H1 (cell line): ENCODE measurements around the gene PLCL2. TPM values are rescaled to one million over a fixed set of nuclear protein-coding genes. Genes with fewer than 3 reads are reported as not detected.

Experiments
- CTCF ChIA-PET: fragments of 300-600 bp; sonication (Branson Sonifier 250); formaldehyde crosslinking; loops from one replicate; lab custom pipeline; 2021; ENCODE audit not compliant: partially characterized antibody; lab: Charles Lee
- POLR2A ChIA-PET: fragments of 300-600 bp; sonication (Branson Sonifier 250); formaldehyde crosslinking; loops from one replicate; lab custom pipeline; 2021; ENCODE audit warnings: inconsistent platforms; ENCODE audit not compliant: partially characterized antibody; lab: Charles Lee
- DNase-seq, 2 experiments: peaks; one replicate each; pipeline versions ENCODE4 v3.0.0 to v3.0.0-alpha.2; 2010 to 2022; ENCODE audit warnings: low spot score in 2 of 2, low read depth in 1 of 2, mixed read lengths in 1 of 2
- FAIRE-seq: peaks from 2 replicates; lab custom pipeline; 2011; peaks lifted over from hg19 to GRCh38; lab: Jason Lieb, UNC
- H2AFZ ChIP-seq: 2 replicates; pipeline ENCODE4 v1.8.1; 2012; ENCODE audit warnings: low read length, inconsistent platforms
- H2AK5ac ChIP-seq: 2 replicates; pipeline ENCODE4 v1.6.1; 2013; ENCODE audit warnings: low read depth, low read length
- H2BK120ac ChIP-seq: replicated peaks from 2 replicates; pipeline ENCODE3; 2013; ENCODE audit warnings: low read depth, low read length, inconsistent platforms
- H2BK12ac ChIP-seq: 2 replicates; pipeline ENCODE4 v1.6.1; 2013; ENCODE audit warnings: low read depth, low read length
- H2BK15ac ChIP-seq: 2 replicates; pipeline ENCODE4 v1.6.1; 2013; ENCODE audit warnings: low read length
- H2BK20ac ChIP-seq: 2 replicates; pipeline ENCODE4 v1.6.1; 2013; ENCODE audit warnings: low read length
- H2BK5ac ChIP-seq: 2 replicates; pipeline ENCODE4 v1.6.1; 2013; ENCODE audit warnings: low read depth, low read length
- H3K14ac ChIP-seq: 2 replicates; pipeline ENCODE4 v1.6.1; 2013; ENCODE audit warnings: inconsistent platforms; ENCODE audit not compliant: insufficient read length
- H3K18ac ChIP-seq: 2 replicates; pipeline ENCODE4 v1.6.1; 2013; ENCODE audit warnings: low read length; ENCODE audit errors: extremely low read depth
- H3K23ac ChIP-seq: 2 replicates; pipeline ENCODE4 v1.6.1; 2013; ENCODE audit warnings: inconsistent platforms; ENCODE audit not compliant: insufficient read length
- H3K23me2 ChIP-seq: 2 replicates; pipeline ENCODE4 v1.6.1; 2013; ENCODE audit warnings: low read depth, low read length
- H3K27ac ChIP-seq: 2 replicates; pipeline ENCODE4 v1.6.1; 2011; ENCODE audit warnings: low read depth, low read length, inconsistent platforms
- H3K27me3 ChIP-seq, 4 experiments: replicated peaks in 1 of 4; 1 replicate in 1 of 4; 2 replicates in 3 of 4; pipeline versions ENCODE4 v1.6.1 to v1.8.1; 2011 to 2013; ENCODE audit warnings: low read length in 3 of 4, mild to moderate bottlenecking in 3 of 4, inconsistent platforms in 2 of 4, mixed read lengths in 2 of 4, moderate library complexity in 1 of 4; ENCODE audit not compliant: control insufficient read depth in 3 of 4, insufficient read depth in 3 of 4; ENCODE audit errors: extremely low read depth in 1 of 4
- H3K36me3 ChIP-seq, 4 experiments: 2 replicates each; pipeline versions ENCODE4 v1.6.1 to v1.8.1; 2011 to 2013; ENCODE audit warnings: mild to moderate bottlenecking in 4 of 4, low read length in 3 of 4, moderate library complexity in 2 of 4, control low read depth in 1 of 4, inconsistent platforms in 1 of 4; ENCODE audit not compliant: insufficient read depth in 4 of 4, control insufficient read depth in 2 of 4
- H3K4ac ChIP-seq: replicated peaks from 2 replicates; pipeline ENCODE3; 2013; ENCODE audit warnings: low read length, low read depth, mixed read lengths, inconsistent platforms; ENCODE audit not compliant: insufficient read length
- H3K4me1 ChIP-seq, 4 experiments: replicated peaks in 1 of 4; 1 replicate in 1 of 4; 2 replicates in 3 of 4; pipeline versions ENCODE4 v1.6.1 to v1.8.1; 2011 to 2013; ENCODE audit warnings: low read length in 3 of 4, inconsistent platforms in 2 of 4, mixed read lengths in 1 of 4; ENCODE audit not compliant: insufficient read depth in 4 of 4, control insufficient read depth in 3 of 4
- H3K4me2 ChIP-seq, 2 experiments: 2 replicates each; pipeline versions ENCODE4 v1.6.1 to v1.8.1; 2011 to 2013; ENCODE audit warnings: low read depth in 2 of 2, low read length in 2 of 2, control low read depth in 1 of 2, inconsistent platforms in 1 of 2, mild to moderate bottlenecking in 1 of 2; ENCODE audit not compliant: insufficient read depth in 1 of 2
- H3K4me3 ChIP-seq, 4 experiments: fragments of 200-600, 300-600 bp in 1 of 4; sonication (generic), shearing (Covaris generic), sonication (Bioruptor Twin) in 1 of 4; 2 replicates each; pipeline versions ENCODE4 v1.5.1 to v1.8.1; 2011 to 2016; ENCODE audit warnings: low read length in 4 of 4, low read depth in 3 of 4, control low read depth in 2 of 4, inconsistent platforms in 2 of 4, mild to moderate bottlenecking in 2 of 4, mixed read lengths in 1 of 4, moderate library complexity in 1 of 4; ENCODE audit not compliant: insufficient read depth in 2 of 4; ENCODE audit errors: extremely low read depth in 1 of 4
- H3K56ac ChIP-seq: replicated peaks from 2 replicates; pipeline ENCODE3; 2013; ENCODE audit warnings: low read depth, mild to moderate bottlenecking, mixed read lengths, low read length, inconsistent platforms; ENCODE audit not compliant: insufficient read length
- H3K79me1 ChIP-seq: 2 replicates; pipeline ENCODE4 v1.6.1; 2013; ENCODE audit warnings: low read depth, low read length, control low read depth
- H3K79me2 ChIP-seq, 2 experiments: 2 replicates each; pipeline versions ENCODE4 v1.6.1 to v1.8.1; 2012 to 2013; ENCODE audit warnings: low read length in 2 of 2, mild to moderate bottlenecking in 2 of 2, inconsistent platforms in 1 of 2; ENCODE audit not compliant: insufficient read depth in 2 of 2, control insufficient read depth in 1 of 2
- H3K9ac ChIP-seq, 4 experiments: replicated peaks in 1 of 4; 1 replicate in 1 of 4; 2 replicates in 3 of 4; pipeline versions ENCODE4 v1.6.1 to v1.8.1; 2011 to 2013; ENCODE audit warnings: low read depth in 3 of 4, low read length in 3 of 4, control low read depth in 2 of 4, mild to moderate bottlenecking in 2 of 4, moderate library complexity in 2 of 4, inconsistent platforms in 1 of 4; ENCODE audit errors: extremely low read depth in 1 of 4
- H3K9me3 ChIP-seq, 2 experiments: 2 replicates each; pipeline versions ENCODE4 v1.6.1 to v1.8.1; 2012 to 2013; ENCODE audit warnings: mild to moderate bottlenecking in 2 of 2, moderate library complexity in 2 of 2, control low read depth in 1 of 2, inconsistent platforms in 1 of 2, low read depth in 1 of 2, low read length in 1 of 2, mixed read lengths in 1 of 2; ENCODE audit not compliant: insufficient read depth in 2 of 2
- H4K20me1 ChIP-seq, 2 experiments: replicated peaks in 1 of 2; 2 replicates each; pipeline versions ENCODE3 to v1.8.1; 2011 to 2013; ENCODE audit warnings: inconsistent platforms in 2 of 2, low read length in 2 of 2, mild to moderate bottlenecking in 1 of 2; ENCODE audit not compliant: insufficient read depth in 2 of 2, control insufficient read depth in 1 of 2
- H4K5ac ChIP-seq: 2 replicates; pipeline ENCODE4 v1.6.1; 2013; ENCODE audit warnings: low read length, low read depth, mixed read lengths, inconsistent platforms; ENCODE audit not compliant: insufficient read length
- H4K8ac ChIP-seq: 2 replicates; pipeline ENCODE4 v1.8.0; 2013; ENCODE audit warnings: mild to moderate bottlenecking, moderate library complexity, low read length, inconsistent platforms; ENCODE audit not compliant: insufficient read depth; ENCODE audit errors: extremely low read depth
- H4K91ac ChIP-seq: replicated peaks from 2 replicates; pipeline ENCODE3; 2013; ENCODE audit warnings: low read length, mixed read lengths, inconsistent platforms; ENCODE audit not compliant: insufficient read length
- CHD2 ChIP-seq: IDR thresholded peaks from 2 replicates; pipeline ENCODE4 v1.6.1; 2012; ENCODE audit warnings: low read length, improper control_type of control experiment
- EP300 ChIP-seq, 2 experiments: IDR thresholded peaks; 1 replicate in 1 of 2; 2 replicates in 1 of 2; pipeline ENCODE4 v1.6.1; 2011 to 2012; ENCODE audit warnings: low read depth in 2 of 2, low read length in 2 of 2, mild to moderate bottlenecking in 2 of 2, borderline replicate concordance in 1 of 2, inconsistent platforms in 1 of 2, moderate library complexity in 1 of 2
- HDAC2 ChIP-seq, 2 experiments: fragments of 300-600 bp in 1 of 2; sonication (generic) in 1 of 2; IDR thresholded peaks; 2 replicates each; pipeline ENCODE4 v1.6.1; 2011 to 2012; ENCODE audit warnings: low read depth in 2 of 2, low read length in 2 of 2, mild to moderate bottlenecking in 2 of 2, moderate library complexity in 2 of 2, borderline replicate concordance in 1 of 2, inconsistent platforms in 1 of 2
- JUND ChIP-seq: IDR thresholded peaks from 2 replicates; pipeline ENCODE4 v1.6.1; 2011; ENCODE audit warnings: mild to moderate bottlenecking, improper control_type of control experiment, low read length
- KDM4A ChIP-seq: IDR thresholded peaks from one replicate; pipeline ENCODE4 v1.7.1; 2012; ENCODE audit warnings: low read depth, mild to moderate bottlenecking, moderate library complexity, low read length, inconsistent platforms; ENCODE audit not compliant: severe bottlenecking
- NRF1 ChIP-seq: IDR thresholded peaks from 2 replicates; pipeline ENCODE4 v1.6.1; 2011; ENCODE audit warnings: mild to moderate bottlenecking, low read depth, low read length, improper control_type of control experiment
- POLR2AphosphoS5 ChIP-seq: IDR thresholded peaks from 2 replicates; pipeline ENCODE4 v1.6.1; 2011; ENCODE audit warnings: low read depth, low read length
- RXRA ChIP-seq: IDR thresholded peaks from 2 replicates; pipeline ENCODE4 v1.6.1; 2011; ENCODE audit warnings: low read depth, mild to moderate bottlenecking, low read length, moderate library complexity; ENCODE audit not compliant: insufficient read depth
- YY1 ChIP-seq: IDR thresholded peaks from 2 replicates; pipeline ENCODE4 v1.6.1; 2011; ENCODE audit warnings: low read depth, mild to moderate bottlenecking, low read length
- WGBS, 2 experiments: shearing (Covaris generic) in 1 of 2; methylation state at CpG; one replicate each; pipeline versions ENCODE4 v1.1.6 to v1.1.7; 2013 to 2015; ENCODE audit warnings: low lambda C conversion rate in 2 of 2, mixed read lengths in 2 of 2, inconsistent platforms in 1 of 2, low coverage in 1 of 2, missing lambda C conversion rate in 1 of 2; ENCODE audit not compliant: insufficient replicate concordance in 2 of 2, insufficient coverage in 1 of 2, insufficient read length in 1 of 2; ENCODE audit errors: extremely low coverage in 1 of 2, missing lambda C conversion rate in 1 of 2; 5-methylcytosine and 5-hydroxymethylcytosine counted together
- polyA plus RNA-seq, 7 experiments: library from polyadenylated mRNA; depleted of rRNA in 3 of 7; stranded (reverse) in 5 of 7; unstranded in 2 of 7; fragments of >200 nt in 5 of 7; fragments of 200-250 nt in 2 of 7; gene quantifications; 1 replicate in 5 of 7; 2 replicates in 1 of 7; 4 replicates in 1 of 7; pipeline versions ENCODE4 v1.2.1 to v1.2.3, GENCODE V29; 2011 to 2013; ENCODE audit warnings: missing spikeins in 2 of 7, mixed read lengths in 2 of 7
- total RNA-seq: library from RNA; stranded (reverse); fragmentation: NEBNext Ultra II Directional; extraction: Animal tissue kit (Norgen Biotek cat#: 25700); gene quantifications from 2 replicates; pipeline ENCODE4 v1.2.1, GENCODE V29; 2021
- TF ChIP-seq, protein P1 (sequence below): IDR thresholded peaks from 2 replicates; pipeline ENCODE4 v1.6.1; 2012; ENCODE audit warnings: inconsistent platforms
- TF ChIP-seq, protein P2 (sequence below): IDR thresholded peaks from 2 replicates; pipeline ENCODE4 v1.6.1; 2011; ENCODE audit warnings: low read depth, mild to moderate bottlenecking, low read length; ENCODE audit not compliant: insufficient read depth

PLCL2 gene
- total and polyA plus RNA-seq, 2 of the 8 experiments (the other 6 are each of a cell fraction or from before 2014, with no cell fraction given) = 3.5 to 6.8 TPM

DNA sequence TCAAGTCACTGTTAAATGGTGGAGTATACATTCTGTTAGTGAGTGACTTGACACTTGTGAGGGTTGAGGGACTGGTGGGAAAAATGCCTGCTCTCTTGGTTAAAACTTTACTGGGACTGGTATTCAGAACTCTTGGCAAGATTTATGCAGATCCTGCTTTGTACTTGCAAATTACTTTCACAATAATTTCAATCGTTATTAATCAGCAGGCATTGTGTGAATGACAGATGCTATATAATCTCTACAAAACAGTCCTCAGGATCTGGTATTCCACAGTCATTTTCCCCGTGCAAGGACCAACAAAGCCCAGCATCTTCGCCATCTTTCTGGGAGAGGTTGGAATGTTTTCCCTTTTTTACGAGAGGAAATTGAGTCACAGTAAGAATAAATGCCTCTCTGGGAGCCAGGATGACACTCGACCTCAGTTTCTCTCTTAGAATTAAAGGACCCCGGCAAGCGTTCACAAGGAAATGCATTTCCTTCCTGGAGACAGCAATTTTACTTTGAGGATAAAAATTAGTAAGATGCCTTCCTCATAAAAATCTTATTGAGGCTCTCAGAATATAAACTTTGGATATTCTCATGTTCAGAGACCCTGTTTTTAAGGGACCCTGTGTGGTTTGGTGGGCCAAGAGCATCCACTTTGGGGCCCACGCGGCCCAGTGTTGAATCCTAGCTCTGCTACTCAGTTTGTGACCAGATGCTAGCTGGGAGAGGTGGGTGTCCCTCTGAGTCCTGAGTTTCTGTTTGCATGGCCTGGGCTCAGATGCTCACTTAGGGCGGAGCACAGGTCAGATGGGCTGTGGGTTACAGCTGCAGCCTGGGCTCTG, 45.3 kb upstream of the PLCL2 start:
- Histone ChIP-seq H2AK5ac (no peak overlapping the region), H2BK12ac (no peak overlapping the region), H2BK120ac (no peak overlapping the region), H3K9ac (no peak overlapping the region), H4K5ac (no peak overlapping the region), H4K20me1 (no peaks in the 10 kb centered on the region), H2BK20ac (no peak overlapping the region), H3K27ac (no peak overlapping the region), H2AFZ (no peak overlapping the region), H3K36me3 (no peaks in the 10 kb centered on the region), H3K56ac (no peak overlapping the region), H3K23ac (no peak overlapping the region), H3K14ac (no peak overlapping the region), H3K23me2 (no peaks in the 10 kb centered on the region), H3K4me3 (no peak overlapping the region), H2BK15ac (no peak overlapping the region), H3K18ac (no peak overlapping the region), H3K4ac (no peak overlapping the region), H3K9me3 (no peaks in the 10 kb centered on the region), H3K4me2 (no peak overlapping the region), H3K4me1 (peaks cover 0 to 11% (median 5%) of the 10 kb centered on the region in 4 experiments; a peak in 3 of 7 replicates), H2BK5ac (no peak overlapping the region), H3K79me1 (no peaks in the 10 kb centered on the region), H4K91ac (no peak overlapping the region), H4K8ac (no peak overlapping the region), H3K79me2 (no peaks in the 10 kb centered on the region), H3K27me3 (no peaks in the 10 kb centered on the region)
- ChIA-PET POLR2A (interaction anchor here (0.9 kb wide), 1 partner anchor 47 kb away, joined by 3 read pairs; no protein-coding TSS in a partner anchor), CTCF (interaction anchor here (0.6 to 2.1 kb wide), 7 partner anchors 10 to 520 kb away, joined by 3 to 6 read pairs (median 4); no protein-coding TSS in a partner anchor)
- FAIRE-seq (no peak), DNase-seq (no peak)
- WGBS, 2 experiments = 90% methylated on average over 10 of the region's 10 CpGs; no CpG with 5 or more reads in 1 of the 2 experiments
- TF ChIP-seq POLR2AphosphoS5 (no peak), EP300 (IDR thresholded peaks at IDR 0.05; ENCODE audit: borderline replicate concordance in 1 of 2, low read depth in 2 of 2, low read length in 2 of 2) (no peak), YY1 (no peak), JUND (no peak), KDM4A (no peak), NRF1 (no peak), CHD2 (no peak), RXRA (no peak), HDAC2 (IDR thresholded peaks at IDR 0.05; ENCODE audit: borderline replicate concordance in 1 of 2, low read depth in 2 of 2, low read length in 2 of 2) (no peak)
- TF ChIP-seq, protein P1, sequence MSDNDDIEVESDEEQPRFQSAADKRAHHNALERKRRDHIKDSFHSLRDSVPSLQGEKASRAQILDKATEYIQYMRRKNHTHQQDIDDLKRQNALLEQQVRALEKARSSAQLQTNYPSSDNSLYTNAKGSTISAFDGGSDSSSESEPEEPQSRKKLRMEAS = no peak
- TF ChIP-seq, protein P2, sequence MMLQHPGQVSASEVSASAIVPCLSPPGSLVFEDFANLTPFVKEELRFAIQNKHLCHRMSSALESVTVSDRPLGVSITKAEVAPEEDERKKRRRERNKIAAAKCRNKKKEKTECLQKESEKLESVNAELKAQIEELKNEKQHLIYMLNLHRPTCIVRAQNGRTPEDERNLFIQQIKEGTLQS = no peak
